GM12878 (cell line): ENCODE measurements around the gene TMEM82. TPM values are rescaled to one million over a fixed set of nuclear protein-coding genes. Genes with fewer than 3 reads are reported as not detected.

Source experiments
- ATAC-seq: fragments of 200-7000 bp; cut with Tn5 transposase; 3 replicates; pipeline ENCODE4 v1.9.1; 2020; ENCODE audit warnings: mild to moderate bottlenecking, moderate library complexity
- BruUV-seq: library from RNA; stranded (reverse); fragments of 400-500 nt; replicated peaks from 2 replicates; lab custom pipeline; 2021; lab: Mats Ljungman, UMichigan
- CTCF ChIA-PET: fragments of 300-600 bp; sonication (Branson Sonifier 250); formaldehyde crosslinking; extraction: SDS; loops from one replicate; lab custom pipeline; 2021; ENCODE audit warnings: inconsistent platforms; lab: Yijun Ruan, JAX
- POLR2A ChIA-PET: fragments of 350-600 bp; formaldehyde crosslinking; extraction: SDS; loops from one replicate; lab custom pipeline; 2021; ENCODE audit warnings: inconsistent platforms; lab: Charles Lee
- RAD21 ChIA-PET: fragments of 300-600 bp; sonication (Branson Sonifier 250); formaldehyde crosslinking; loops from one replicate; lab custom pipeline; 2023; ENCODE audit warnings: antibody characterized with exemption; ENCODE audit not compliant: unreplicated experiment; lab: Charles Lee
- SMC1A ChIA-PET: fragments of 300-600 bp; sonication (Branson Sonifier 250); formaldehyde crosslinking; loops from one replicate; lab custom pipeline; 2023; ENCODE audit not compliant: unreplicated experiment, uncharacterized antibody; lab: Charles Lee
- DNase-seq: peaks from one replicate; pipeline ENCODE4 v3.0.0-alpha.2; 2011; ENCODE audit warnings: low read depth, low spot score
- FAIRE-seq: peaks from 3 replicates; lab custom pipeline; 2011; peaks lifted over from hg19 to GRCh38; lab: Jason Lieb, UNC
- H2AFZ ChIP-seq: 2 replicates; pipeline ENCODE4 v1.6.0; 2011; ENCODE audit warnings: low read depth, low read length, control low read depth; ENCODE audit not compliant: control insufficient read depth
- H3K27ac ChIP-seq: 2 replicates; pipeline ENCODE4 v1.5.1; 2011; ENCODE audit warnings: control low read depth; ENCODE audit not compliant: control insufficient read depth, insufficient read depth
- H3K27me3 ChIP-seq, 2 experiments: replicated peaks in 1 of 2; 2 replicates each; pipeline versions ENCODE4 v1.6.0 to v1.6.1; 2011; ENCODE audit warnings: low read length in 1 of 2; ENCODE audit not compliant: control insufficient read depth in 2 of 2, insufficient read depth in 2 of 2
- H3K36me3 ChIP-seq, 2 experiments: 2 replicates each; pipeline ENCODE4 v1.5.1; 2011; ENCODE audit warnings: low read length in 1 of 2; ENCODE audit not compliant: control insufficient read depth in 2 of 2, insufficient read depth in 2 of 2
- H3K4me1 ChIP-seq: 2 replicates; pipeline ENCODE4 v1.6.1; 2011; ENCODE audit warnings: mild to moderate bottlenecking, low read length, moderate library complexity, mixed read lengths; ENCODE audit not compliant: control insufficient read depth, insufficient read depth
- H3K4me2 ChIP-seq: 2 replicates; pipeline ENCODE4 v1.6.0; 2011; ENCODE audit warnings: control low read depth; ENCODE audit not compliant: control insufficient read depth, insufficient read depth
- H3K4me3 ChIP-seq: fragments of 200-600 bp; sonication (generic); 2 replicates; pipeline ENCODE4 v1.5.1; 2016
- H3K79me2 ChIP-seq: 2 replicates; pipeline ENCODE4 v1.6.0; 2011; ENCODE audit warnings: low read length; ENCODE audit not compliant: control insufficient read depth, insufficient read depth
- H3K9ac ChIP-seq: 2 replicates; pipeline ENCODE4 v1.8.0; 2011; ENCODE audit warnings: low read length, control low read depth, mixed read lengths; ENCODE audit not compliant: control insufficient read depth, insufficient read depth
- H3K9me3 ChIP-seq: replicated peaks from 3 replicates; pipeline ENCODE4 v1.5.1; 2011; ENCODE audit warnings: mild to moderate bottlenecking, low read length; ENCODE audit not compliant: control insufficient read depth, insufficient read depth
- H4K20me1 ChIP-seq: 2 replicates; pipeline ENCODE4 v1.6.0; 2011; ENCODE audit not compliant: control insufficient read depth, insufficient read depth
- DPF2 ChIP-seq: fragments of 450-650 bp; IDR thresholded peaks from 2 replicates; pipeline ENCODE4 v1.6.1; 2017; ENCODE audit warnings: mild to moderate bottlenecking
- FOXM1 ChIP-seq: IDR thresholded peaks from 2 replicates; pipeline ENCODE4 v1.6.1; 2012; ENCODE audit warnings: low read depth, mild to moderate bottlenecking, inconsistent platforms, low read length, moderate library complexity
- HDGF ChIP-seq: fragments of 450-650 bp; IDR thresholded peaks from 2 replicates; pipeline ENCODE4 v1.6.1; 2016; ENCODE audit warnings: antibody characterized with exemption
- KAT2A ChIP-seq: conservative IDR thresholded peaks from 2 replicates; pipeline ENCODE4 v1.6.1; 2011; ENCODE audit warnings: low read depth, low read length; ENCODE audit not compliant: control insufficient read depth
- KLF5 ChIP-seq: fragments of 450-650 bp; IDR thresholded peaks from 2 replicates; pipeline ENCODE4 v1.6.1; 2014; ENCODE audit warnings: mild to moderate bottlenecking; ENCODE audit not compliant: partially characterized antibody
- MAX ChIP-seq: IDR thresholded peaks from 2 replicates; pipeline ENCODE4 v1.6.1; 2012; ENCODE audit warnings: low read depth, low read length, improper control_type of control experiment
- MEF2B ChIP-seq: fragments of 450-650 bp; IDR thresholded peaks from 2 replicates; pipeline ENCODE4 v1.6.1; 2018; ENCODE audit warnings: mild to moderate bottlenecking, moderate library complexity; ENCODE audit not compliant: partially characterized antibody, poor library complexity, severe bottlenecking
- MLLT1 ChIP-seq: fragments of 450-650 bp; IDR thresholded peaks from 2 replicates; pipeline ENCODE4 v1.6.1; 2016; ENCODE audit warnings: mild to moderate bottlenecking
- PAX8 ChIP-seq: fragments of 450-650 bp; IDR thresholded peaks from 2 replicates; pipeline ENCODE4 v1.6.1; 2017; ENCODE audit warnings: mild to moderate bottlenecking, moderate library complexity
- POLR2AphosphoS2 ChIP-seq: IDR thresholded peaks from 2 replicates; pipeline ENCODE4 v1.6.1; 2011; ENCODE audit warnings: low read depth, mild to moderate bottlenecking, low read length, improper control_type of control experiment, moderate library complexity
- RUNX3 ChIP-seq: IDR thresholded peaks from 2 replicates; pipeline ENCODE4 v1.6.1; 2012; ENCODE audit warnings: low read length, inconsistent platforms
- SRF ChIP-seq, 2 experiments: IDR thresholded peaks; 2 replicates each; pipeline ENCODE4 v1.6.1; 2011; ENCODE audit warnings: low read depth in 2 of 2, low read length in 2 of 2, mild to moderate bottlenecking in 1 of 2, moderate library complexity in 1 of 2
- ZBED1 ChIP-seq: IDR thresholded peaks from 2 replicates; pipeline ENCODE4 v1.6.1; 2016; ENCODE audit warnings: borderline replicate concordance
- ZNF217 ChIP-seq: fragments of 450-650 bp; IDR thresholded peaks from 2 replicates; pipeline ENCODE4 v1.6.1; 2017; ENCODE audit warnings: antibody characterized with exemption, mild to moderate bottlenecking
- WGBS: methylation state at CpG from one replicate; pipeline ENCODE4 v1.1.6; 2016; ENCODE audit warnings: low lambda C conversion rate; ENCODE audit not compliant: insufficient replicate concordance, insufficient coverage; ENCODE audit errors: missing lambda C conversion rate; 5-methylcytosine and 5-hydroxymethylcytosine counted together
- in situ Hi-C: fragments of 300-500 bp; cut with MboI; formaldehyde crosslinking; loops from 9 replicates; pipeline ENCODE4 v1.14.3; 2018; ENCODE audit warnings: mixed read lengths
- intact Hi-C: fragments of 100-400 bp; cut with micrococcal nuclease; formaldehyde crosslinking; loops from one replicate; pipeline ENCODE4 v1.14.2; 2022; ENCODE audit not compliant: unreplicated experiment
- polyA plus RNA-seq, 11 experiments: library from polyadenylated mRNA; depleted of rRNA in 4 of 11; unstranded in 6 of 11; stranded (reverse) in 5 of 11; fragments of >200 nt; fragmentation: Nextera tagmentation in 4 of 11; fragmentation: Illumina TruSeq in 1 of 11; extraction: Ambion mirVana in 4 of 11; extraction: Trizol in 1 of 11; gene quantifications; 1 replicate in 1 of 11; 2 replicates in 10 of 11; pipeline versions ENCODE4 v1.2.1 to v1.2.3, GENCODE V29; 2011 to 2016; ENCODE audit warnings: inconsistent platforms in 2 of 11, missing spikeins in 2 of 11, low read depth in 1 of 11
- total RNA-seq, 4 experiments: library from RNA; depleted of rRNA in 3 of 4; stranded (reverse); fragments of >200 nt in 3 of 4; fragmentation: Illumina TruSeq in 1 of 4; extraction: Trizol in 1 of 4; gene quantifications; 2 replicates each; pipeline versions ENCODE4 v1.2.1 to v1.2.3, GENCODE V29; 2013 to 2021
- TF ChIP-seq, protein P1 (sequence below): fragments of 150-350 bp; IDR thresholded peaks from 2 replicates; pipeline ENCODE4 v1.6.1; 2014; ENCODE audit warnings: mild to moderate bottlenecking, low read depth, low read length

TMEM82 gene
- total and polyA plus RNA-seq, 10 of the 15 experiments (the other 5 are each of a cell fraction or from before 2014, with no cell fraction given): not detected

- no peaks in the 10 kb centered on the region for H3K36me3 ChIP-seq
- no peak overlapping the region for H3K4me3 ChIP-seq
- CTCF ChIA-PET: interaction anchor here (1.1 kb wide), 1 partner anchor 43 kb away, joined by 4 read pairs; no protein-coding TSS in a partner anchor
- intact Hi-C loops (no loop called here), in situ Hi-C loops (loop anchor here (5.0 kb wide), 1 partner anchor 48 kb away; no protein-coding TSS in a partner anchor)
- POLR2A ChIA-PET: no interaction called here
- no peak overlapping the region for H3K9ac ChIP-seq
- 37% methylated on average over 10 of the region's 10 CpGs for WGBS
- RAD21 ChIA-PET: no interaction called here
- H4K20me1 ChIP-seq: no peaks in the 10 kb centered on the region
- ATAC-seq (no peak), FAIRE-seq (no peak), DNase-seq (no peak)
- TF ChIP-seq PAX8 (no peak), SRF (IDR thresholded peaks at IDR 0.05; ENCODE audit: low read depth in 2 of 2, low read length in 2 of 2) (no peak), MAX (no peak), MLLT1 (no peak), MEF2B (no peak), KLF5 (no peak), ZNF217 (no peak), POLR2AphosphoS2 (no peak), KAT2A (no peak), DPF2 (no peak), FOXM1 (no peak), HDGF (no peak), RUNX3 (no peak), ZBED1 (no peak)
- TF ChIP-seq, protein P1, sequence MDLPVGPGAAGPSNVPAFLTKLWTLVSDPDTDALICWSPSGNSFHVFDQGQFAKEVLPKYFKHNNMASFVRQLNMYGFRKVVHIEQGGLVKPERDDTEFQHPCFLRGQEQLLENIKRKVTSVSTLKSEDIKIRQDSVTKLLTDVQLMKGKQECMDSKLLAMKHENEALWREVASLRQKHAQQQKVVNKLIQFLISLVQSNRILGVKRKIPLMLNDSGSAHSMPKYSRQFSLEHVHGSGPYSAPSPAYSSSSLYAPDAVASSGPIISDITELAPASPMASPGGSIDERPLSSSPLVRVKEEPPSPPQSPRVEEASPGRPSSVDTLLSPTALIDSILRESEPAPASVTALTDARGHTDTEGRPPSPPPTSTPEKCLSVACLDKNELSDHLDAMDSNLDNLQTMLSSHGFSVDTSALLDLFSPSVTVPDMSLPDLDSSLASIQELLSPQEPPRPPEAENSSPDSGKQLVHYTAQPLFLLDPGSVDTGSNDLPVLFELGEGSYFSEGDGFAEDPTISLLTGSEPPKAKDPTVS: no peak
- H3K27ac ChIP-seq: no peak overlapping the region
- H3K27me3 ChIP-seq: no peaks in the 10 kb centered on the region; a peak in 1 of 4 replicates
- H3K79me2 ChIP-seq: no peaks in the 10 kb centered on the region
- 0 out of 2 replicates have a peak, but pooled peaks cover 3% of the 10 kb centered on the region for H3K4me1 ChIP-seq
- SMC1A ChIA-PET: no interaction called here
- no peak overlapping the region for H2AFZ ChIP-seq
- no TSS peak for BruUV-seq
- H3K4me2 ChIP-seq: no peak overlapping the region
- H3K9me3 ChIP-seq: no peaks in the 10 kb centered on the region
Observed at GRCh38 chr1:15748690-15749398, 6.5 kb downstream of the TMEM82 start.
